OCI-LY1 (cell line): ENCODE measurements around the gene BUB1B.

Experiments
- H2AFZ ChIP-seq: fragments of 200-600 bp; sonication (generic), shearing (Covaris generic); 2 replicates; pipeline ENCODE4 v1.6.0; 2014; ENCODE audit warnings: antibody characterized with exemption, mild to moderate bottlenecking, low read length
- H3F3A ChIP-seq: fragments of 200-600 bp; sonication (generic), shearing (Covaris generic); 2 replicates; pipeline ENCODE4 v1.6.0; 2014; ENCODE audit warnings: mild to moderate bottlenecking, antibody characterized with exemption, low read length, moderate library complexity; ENCODE audit not compliant: insufficient read depth
- H3K27ac ChIP-seq: fragments of 200-600 bp; sonication (generic); 2 replicates; pipeline ENCODE4 v1.5.1; 2014; ENCODE audit warnings: low read length, mixed run types, mild to moderate bottlenecking, low read depth; ENCODE audit not compliant: poor library complexity, severe bottlenecking
- H3K27me3 ChIP-seq: fragments of 200-600 bp; sonication (generic); 2 replicates; pipeline ENCODE4 v1.6.0; 2014; ENCODE audit warnings: antibody characterized with exemption, mild to moderate bottlenecking, low read length, moderate library complexity; ENCODE audit not compliant: insufficient read depth
- H3K36me3 ChIP-seq: fragments of 200-600 bp; sonication (generic); 2 replicates; pipeline ENCODE4 v1.6.1; 2014; ENCODE audit warnings: mild to moderate bottlenecking, antibody characterized with exemption, low read length, moderate library complexity, mixed read lengths; ENCODE audit not compliant: insufficient read depth
- H3K4me1 ChIP-seq: fragments of 200-600 bp; sonication (generic); 2 replicates; pipeline ENCODE4 v1.5.1; 2014; ENCODE audit warnings: mild to moderate bottlenecking, low read length, moderate library complexity; ENCODE audit not compliant: insufficient read depth, severe bottlenecking
- H3K4me2 ChIP-seq: fragments of 200-600 bp; sonication (generic), shearing (Covaris generic); 2 replicates; pipeline ENCODE4 v1.6.1; 2014; ENCODE audit warnings: low read length
- H3K4me3 ChIP-seq: fragments of 200-600 bp; sonication (generic); 2 replicates; pipeline ENCODE4 v1.5.1; 2014; ENCODE audit warnings: low read length, low read depth, mild to moderate bottlenecking, mixed read lengths; ENCODE audit not compliant: poor library complexity, severe bottlenecking
- H3K79me2 ChIP-seq: fragments of 200-600 bp; shearing (Covaris generic); 2 replicates; pipeline ENCODE4 v1.6.1; 2016; ENCODE audit warnings: mixed run types, low read length, mixed read lengths; ENCODE audit not compliant: insufficient read depth
- H3K9ac ChIP-seq: fragments of 200-600 bp; sonication (generic), shearing (Covaris generic); 2 replicates; pipeline ENCODE4 v1.6.1; 2014; ENCODE audit warnings: mild to moderate bottlenecking, low read length, mixed read lengths
- H3K9me2 ChIP-seq: fragments of 200-600 bp; sonication (generic), shearing (Covaris generic); 2 replicates; pipeline ENCODE4 v1.6.1; 2014; ENCODE audit warnings: low read depth, mild to moderate bottlenecking, low read length, mixed read lengths
- H3K9me3 ChIP-seq: fragments of 200-600 bp; shearing (Covaris generic); 2 replicates; pipeline ENCODE4 v1.6.1; 2014; ENCODE audit warnings: low read length, mixed read lengths
- H4K20me1 ChIP-seq: fragments of 200-600 bp; sonication (generic), shearing (Covaris generic); 2 replicates; pipeline ENCODE4 v1.6.0; 2016; ENCODE audit warnings: mild to moderate bottlenecking, low read length; ENCODE audit not compliant: insufficient read depth
- CTCF ChIP-seq: fragments of 200-600 bp; sonication (generic), shearing (Covaris generic); IDR thresholded peaks from 2 replicates; pipeline ENCODE4 v1.5.1; 2017; ENCODE audit warnings: mild to moderate bottlenecking, antibody characterized with exemption, low read length, moderate library complexity, mixed read lengths
- EZH2 ChIP-seq: fragments of 200-600 bp; sonication (generic), shearing (Covaris generic); IDR thresholded peaks from 2 replicates; pipeline ENCODE4 v1.8.0; 2017; ENCODE audit warnings: borderline replicate concordance, mixed run types, mild to moderate bottlenecking, antibody characterized with exemption, low read length, moderate library complexity, mixed read lengths

BUB1B gene

GRCh38 chr15:40258544-40258943, 97.7 kb downstream of the BUB1B start:
- Histone ChIP-seq H4K20me1 (no peaks in the 10 kb centered on the region), H3K4me3 (no peak overlapping the region), H2AFZ (no peak overlapping the region), H3K27me3 (peaks cover 5% of the 10 kb centered on the region), H3K9me2 (no peaks in the 10 kb centered on the region), H3K9ac (no peak overlapping the region), H3K79me2 (no peaks in the 10 kb centered on the region), H3F3A (no peaks in the 10 kb centered on the region), H3K4me1 (peaks cover 3% of the 10 kb centered on the region), H3K36me3 (no peaks in the 10 kb centered on the region), H3K27ac (no peak overlapping the region), H3K4me2 (no peak overlapping the region), H3K9me3 (no peaks in the 10 kb centered on the region)
- TF ChIP-seq EZH2, result no peak
- no peak for TF ChIP-seq CTCF

DNA sequence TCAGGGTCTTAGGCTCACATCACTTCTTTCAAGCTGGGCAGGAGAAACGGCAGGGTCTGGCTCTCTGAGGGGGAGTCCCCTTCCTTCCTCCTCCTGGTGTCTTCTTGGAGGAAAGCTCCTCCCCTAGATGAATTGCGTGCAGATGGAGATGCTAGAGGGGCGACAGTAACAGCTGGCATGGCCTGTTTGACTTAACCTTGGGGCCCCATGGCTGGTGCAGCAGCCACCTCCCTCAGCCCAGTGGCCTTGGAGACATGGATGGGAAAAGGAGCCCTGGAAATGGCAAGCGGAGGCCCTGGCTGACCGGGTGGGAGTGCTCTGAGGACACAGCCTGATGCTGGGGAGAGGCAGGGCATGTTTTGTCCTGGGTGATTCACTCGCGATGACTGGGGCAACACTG, 98.2 kb downstream of the BUB1B start:
- H3K9ac ChIP-seq, result no peak overlapping the region
- H3K4me2 ChIP-seq, result no peak overlapping the region
- H3K27me3 ChIP-seq, result peaks cover 5% of the 10 kb centered on the region
- no peak overlapping the region for H3K27ac ChIP-seq
- no peaks in the 10 kb centered on the region for H3F3A ChIP-seq
- H3K9me2 ChIP-seq, result no peaks in the 10 kb centered on the region
- H4K20me1 ChIP-seq, result no peaks in the 10 kb centered on the region
- no peak overlapping the region for H3K4me3 ChIP-seq
- no peaks in the 10 kb centered on the region for H3K9me3 ChIP-seq
- TF ChIP-seq EZH2, result no peak
- TF ChIP-seq CTCF, result no peak
- no peak overlapping the region for H2AFZ ChIP-seq
- H3K4me1 ChIP-seq, result peaks cover 3% of the 10 kb centered on the region
- H3K79me2 ChIP-seq, result no peaks in the 10 kb centered on the region
- no peaks in the 10 kb centered on the region for H3K36me3 ChIP-seq

DNA sequence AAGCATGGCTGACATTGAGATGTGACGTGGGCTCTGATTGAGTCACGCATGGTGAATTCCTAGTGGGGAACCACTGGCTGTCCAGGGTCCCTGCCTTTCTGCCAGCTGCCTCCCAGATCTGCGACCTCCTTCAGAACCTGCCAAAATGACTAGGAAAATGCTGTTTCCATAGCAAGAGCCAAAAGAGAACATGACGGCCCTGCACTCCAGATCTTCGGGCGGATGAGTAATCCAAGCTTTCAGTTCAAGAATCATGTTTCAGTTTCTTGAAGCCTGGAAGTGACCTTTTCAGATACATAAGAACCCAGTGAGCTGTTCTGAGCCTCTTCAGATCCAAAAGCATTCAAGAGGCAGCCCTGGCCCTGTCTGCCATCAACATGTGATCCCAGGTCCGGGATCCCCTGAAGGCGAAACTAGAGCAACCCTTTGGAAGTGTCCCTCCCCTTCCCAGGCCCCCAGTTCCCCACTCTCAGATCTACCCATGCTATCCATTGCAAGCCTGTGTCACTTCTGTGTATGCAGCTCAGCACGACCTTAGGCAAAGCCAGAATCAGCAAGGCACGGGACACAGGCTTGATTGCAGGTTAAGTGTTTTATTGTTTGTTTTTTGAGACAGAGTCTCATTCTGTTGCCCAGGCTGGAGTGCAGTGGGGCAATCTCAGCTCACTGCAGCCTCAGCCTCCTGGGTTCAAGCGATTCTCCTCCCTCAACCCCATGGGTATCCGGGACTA, 102.3 kb downstream of the BUB1B start:
- H3F3A ChIP-seq, result no peaks in the 10 kb centered on the region
- no peaks in the 10 kb centered on the region for H3K9me3 ChIP-seq
- no peak for TF ChIP-seq CTCF
- no peak for TF ChIP-seq EZH2
- H3K9me2 ChIP-seq, result no peaks in the 10 kb centered on the region
- H3K79me2 ChIP-seq, result no peaks in the 10 kb centered on the region
- no peak overlapping the region for H2AFZ ChIP-seq
- no peaks in the 10 kb centered on the region for H4K20me1 ChIP-seq
- no peak overlapping the region for H3K9ac ChIP-seq
- H3K4me1 ChIP-seq, result no peaks in the 10 kb centered on the region
- no peak overlapping the region for H3K27ac ChIP-seq
- no peak overlapping the region for H3K4me3 ChIP-seq
- H3K4me2 ChIP-seq, result no peak overlapping the region
- no peaks in the 10 kb centered on the region for H3K36me3 ChIP-seq
- H3K27me3 ChIP-seq, result peaks cover 18% of the 10 kb centered on the region
